Measurements from ENCODE around the gene RHOJ.

Gene RHOJ

GRCh38 chr14:63192085-63192484, 12.2 kb upstream of the RHOJ start:
- H3K4me3 Mint-ChIP-seq = no peak overlapping the region
- H3K4me1 Mint-ChIP-seq = no peaks in the 10 kb centered on the region
- no peaks in the 10 kb centered on the region for H3K27me3 Mint-ChIP-seq
- H3K9me3 Mint-ChIP-seq = peaks cover 4% of the 10 kb centered on the region
- H3K36me3 Mint-ChIP-seq (ENCODE audit: low read depth) = no peaks in the 10 kb centered on the region
- DNase-seq (no peak), ATAC-seq (no peak)
- H3K27ac Mint-ChIP-seq = no peak overlapping the region

- no peaks in the 10 kb centered on the region for H3K36me3 Mint-ChIP-seq (ENCODE audit: low read depth)
- H3K27ac Mint-ChIP-seq = no peak overlapping the region
- peaks cover 4% of the 10 kb centered on the region for H3K9me3 Mint-ChIP-seq
- DNase-seq (no peak), ATAC-seq (no peak)
- peaks cover 2% of the 10 kb centered on the region for H3K27me3 Mint-ChIP-seq
- no peaks in the 10 kb centered on the region for H3K4me1 Mint-ChIP-seq
- no peak overlapping the region for H3K4me3 Mint-ChIP-seq
Observed at GRCh38 chr14:63193236-63193635, 11.0 kb upstream of the RHOJ start.

GRCh38 chr14:63200035-63200740, 4.1 kb upstream of the RHOJ start:
- no peaks in the 10 kb centered on the region for H3K36me3 Mint-ChIP-seq (ENCODE audit: low read depth)
- no peak for ATAC-seq
- H3K4me1 Mint-ChIP-seq = no peaks in the 10 kb centered on the region
- peaks cover 2% of the 10 kb centered on the region for H3K27me3 Mint-ChIP-seq
- no peak overlapping the region for H3K4me3 Mint-ChIP-seq
- no peak for DNase-seq
- H3K27ac Mint-ChIP-seq = no peak overlapping the region
- peaks cover 7% of the 10 kb centered on the region for H3K9me3 Mint-ChIP-seq

- no peak overlapping the region for H3K27ac Mint-ChIP-seq
- H3K4me3 Mint-ChIP-seq = no peak overlapping the region
- H3K4me1 Mint-ChIP-seq = no peaks in the 10 kb centered on the region
- DNase-seq (no peak), ATAC-seq (no peak)
- H3K9me3 Mint-ChIP-seq = peaks cover 3% of the 10 kb centered on the region
- no peaks in the 10 kb centered on the region for H3K36me3 Mint-ChIP-seq (ENCODE audit: low read depth)
- H3K27me3 Mint-ChIP-seq = peaks cover 2% of the 10 kb centered on the region
Observed at GRCh38 chr14:63200767-63201166, 3.5 kb upstream of the RHOJ start.

GRCh38 chr14:63203015-63203414, 1.2 kb upstream of the RHOJ start:
- no peak for ATAC-seq
- Mint-ChIP-seq H3K27me3 (no peaks in the 10 kb centered on the region), H3K36me3 (ENCODE audit: low read depth) (no peaks in the 10 kb centered on the region), H3K27ac (no peak overlapping the region), H3K4me3 (no peak overlapping the region), H3K4me1 (no peaks in the 10 kb centered on the region), H3K9me3 (peaks cover 3% of the 10 kb centered on the region)
- DNase-seq = no peak

- no peak for DNase-seq
- H3K27ac Mint-ChIP-seq = no peak overlapping the region
- H3K27me3 Mint-ChIP-seq = no peaks in the 10 kb centered on the region
- H3K4me3 Mint-ChIP-seq = no peak overlapping the region
- H3K4me1 Mint-ChIP-seq = no peaks in the 10 kb centered on the region
- no peak for ATAC-seq
- peaks cover 3% of the 10 kb centered on the region for H3K9me3 Mint-ChIP-seq
- H3K36me3 Mint-ChIP-seq (ENCODE audit: low read depth) = no peaks in the 10 kb centered on the region
Observed at GRCh38 chr14:63203618-63204406, 431 bp upstream of the RHOJ start.

GRCh38 chr14:63205044-63205575, 867 bp downstream of the RHOJ start:
- no peaks in the 10 kb centered on the region for H3K4me1 Mint-ChIP-seq
- DNase-seq (no peak), ATAC-seq (no peak)
- no peak overlapping the region for H3K27ac Mint-ChIP-seq
- H3K36me3 Mint-ChIP-seq (ENCODE audit: low read depth) = no peaks in the 10 kb centered on the region
- H3K9me3 Mint-ChIP-seq = peaks cover 3% of the 10 kb centered on the region
- H3K4me3 Mint-ChIP-seq = no peak overlapping the region
- H3K27me3 Mint-ChIP-seq = no peaks in the 10 kb centered on the region

GRCh38 chr14:63205866-63206265, 1.6 kb downstream of the RHOJ start:
- H3K27me3 Mint-ChIP-seq = no peaks in the 10 kb centered on the region
- no peaks in the 10 kb centered on the region for H3K4me1 Mint-ChIP-seq
- H3K4me3 Mint-ChIP-seq = no peak overlapping the region
- DNase-seq (no peak), ATAC-seq (no peak)
- no peaks in the 10 kb centered on the region for H3K36me3 Mint-ChIP-seq (ENCODE audit: low read depth)
- H3K27ac Mint-ChIP-seq = no peak overlapping the region
- H3K9me3 Mint-ChIP-seq = peaks cover 3% of the 10 kb centered on the region

- DNase-seq (no peak), ATAC-seq (no peak)
- no peaks in the 10 kb centered on the region for H3K4me1 Mint-ChIP-seq
- H3K4me3 Mint-ChIP-seq = no peak overlapping the region
- no peak overlapping the region for H3K27ac Mint-ChIP-seq
- no peaks in the 10 kb centered on the region for H3K36me3 Mint-ChIP-seq (ENCODE audit: low read depth)
- no peaks in the 10 kb centered on the region for H3K9me3 Mint-ChIP-seq
- H3K27me3 Mint-ChIP-seq = peaks cover 3% of the 10 kb centered on the region
Observed at GRCh38 chr14:63209160-63209559, 4.9 kb downstream of the RHOJ start.

- Mint-ChIP-seq H3K4me1 (no peaks in the 10 kb centered on the region), H3K4me3 (no peak overlapping the region), H3K27ac (no peak overlapping the region), H3K36me3 (ENCODE audit: low read depth) (no peaks in the 10 kb centered on the region), H3K9me3 (no peaks in the 10 kb centered on the region), H3K27me3 (peaks cover 6% of the 10 kb centered on the region)
- no peak for DNase-seq
- ATAC-seq = no peak
Observed at GRCh38 chr14:63210812-63211211, 6.6 kb downstream of the RHOJ start.

- no peaks in the 10 kb centered on the region for H3K36me3 Mint-ChIP-seq (ENCODE audit: low read depth)
- no peak overlapping the region for H3K27ac Mint-ChIP-seq
- H3K4me1 Mint-ChIP-seq = no peaks in the 10 kb centered on the region
- H3K9me3 Mint-ChIP-seq = no peaks in the 10 kb centered on the region
- no peak overlapping the region for H3K4me3 Mint-ChIP-seq
- DNase-seq (no peak), ATAC-seq (no peak)
- peaks cover 9% of the 10 kb centered on the region for H3K27me3 Mint-ChIP-seq
Observed at GRCh38 chr14:63212209-63212608, 8.0 kb downstream of the RHOJ start.

GRCh38 chr14:63212776-63213500, 8.7 kb downstream of the RHOJ start:
- peaks cover 10% of the 10 kb centered on the region for H3K27me3 Mint-ChIP-seq
- H3K4me3 Mint-ChIP-seq = no peak overlapping the region
- no peak overlapping the region for H3K27ac Mint-ChIP-seq
- no peaks in the 10 kb centered on the region for H3K4me1 Mint-ChIP-seq
- DNase-seq (no peak), ATAC-seq (no peak)
- H3K36me3 Mint-ChIP-seq (ENCODE audit: low read depth) = no peaks in the 10 kb centered on the region
- H3K9me3 Mint-ChIP-seq = no peaks in the 10 kb centered on the region

- no peaks in the 10 kb centered on the region for H3K4me1 Mint-ChIP-seq
- no peaks in the 10 kb centered on the region for H3K36me3 Mint-ChIP-seq (ENCODE audit: low read depth)
- no peak overlapping the region for H3K27ac Mint-ChIP-seq
- no peak overlapping the region for H3K4me3 Mint-ChIP-seq
- DNase-seq (no peak), ATAC-seq (no peak)
- peaks cover 10% of the 10 kb centered on the region for H3K27me3 Mint-ChIP-seq
- H3K9me3 Mint-ChIP-seq = no peaks in the 10 kb centered on the region
Observed at GRCh38 chr14:63214417-63215196, 10.4 kb downstream of the RHOJ start.

GRCh38 chr14:63220526-63220925, 16.3 kb downstream of the RHOJ start:
- DNase-seq = no peak
- H3K27ac Mint-ChIP-seq = no peak overlapping the region
- no peak for ATAC-seq
- H3K9me3 Mint-ChIP-seq = no peaks in the 10 kb centered on the region
- H3K4me3 Mint-ChIP-seq = no peak overlapping the region
- H3K27me3 Mint-ChIP-seq = peaks cover 7% of the 10 kb centered on the region
- H3K36me3 Mint-ChIP-seq (ENCODE audit: low read depth) = no peaks in the 10 kb centered on the region
- H3K4me1 Mint-ChIP-seq = no peaks in the 10 kb centered on the region
